Measurements from ENCODE around the gene ZNF521.

The ZNF521 gene

DNA sequence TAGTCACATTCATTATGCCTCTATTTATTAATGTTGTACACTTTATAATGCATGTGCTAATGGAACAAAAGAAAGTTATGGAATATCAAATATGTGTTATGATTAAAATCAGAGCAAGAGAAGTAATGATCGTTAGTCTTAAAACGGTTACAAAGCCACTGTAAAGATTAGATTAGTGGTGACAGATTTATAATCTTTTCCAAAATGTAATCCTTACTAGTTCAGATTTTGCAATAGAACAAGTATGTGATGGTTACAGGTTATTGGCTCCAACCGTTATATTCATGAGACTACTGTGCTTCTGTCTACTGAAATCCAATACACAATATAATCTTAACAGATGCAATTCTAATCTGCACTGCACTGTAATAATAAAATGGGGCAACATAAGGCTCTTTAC lies 180.6 kb downstream of the ZNF521 start:
- H3K4me3 ChIP-seq (replicated peaks in 1 of 2; ENCODE audit: low read depth in 2 of 2, low read length in 2 of 2): no peak overlapping the region
- no peak for DNase-seq (ENCODE audit: low read depth in 2 of 2)
- TF ChIP-seq, protein P1, sequence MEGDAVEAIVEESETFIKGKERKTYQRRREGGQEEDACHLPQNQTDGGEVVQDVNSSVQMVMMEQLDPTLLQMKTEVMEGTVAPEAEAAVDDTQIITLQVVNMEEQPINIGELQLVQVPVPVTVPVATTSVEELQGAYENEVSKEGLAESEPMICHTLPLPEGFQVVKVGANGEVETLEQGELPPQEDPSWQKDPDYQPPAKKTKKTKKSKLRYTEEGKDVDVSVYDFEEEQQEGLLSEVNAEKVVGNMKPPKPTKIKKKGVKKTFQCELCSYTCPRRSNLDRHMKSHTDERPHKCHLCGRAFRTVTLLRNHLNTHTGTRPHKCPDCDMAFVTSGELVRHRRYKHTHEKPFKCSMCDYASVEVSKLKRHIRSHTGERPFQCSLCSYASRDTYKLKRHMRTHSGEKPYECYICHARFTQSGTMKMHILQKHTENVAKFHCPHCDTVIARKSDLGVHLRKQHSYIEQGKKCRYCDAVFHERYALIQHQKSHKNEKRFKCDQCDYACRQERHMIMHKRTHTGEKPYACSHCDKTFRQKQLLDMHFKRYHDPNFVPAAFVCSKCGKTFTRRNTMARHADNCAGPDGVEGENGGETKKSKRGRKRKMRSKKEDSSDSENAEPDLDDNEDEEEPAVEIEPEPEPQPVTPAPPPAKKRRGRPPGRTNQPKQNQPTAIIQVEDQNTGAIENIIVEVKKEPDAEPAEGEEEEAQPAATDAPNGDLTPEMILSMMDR (IDR thresholded peaks at IDR 0.05; ENCODE audit: low read depth, low read length): no peak

DNA sequence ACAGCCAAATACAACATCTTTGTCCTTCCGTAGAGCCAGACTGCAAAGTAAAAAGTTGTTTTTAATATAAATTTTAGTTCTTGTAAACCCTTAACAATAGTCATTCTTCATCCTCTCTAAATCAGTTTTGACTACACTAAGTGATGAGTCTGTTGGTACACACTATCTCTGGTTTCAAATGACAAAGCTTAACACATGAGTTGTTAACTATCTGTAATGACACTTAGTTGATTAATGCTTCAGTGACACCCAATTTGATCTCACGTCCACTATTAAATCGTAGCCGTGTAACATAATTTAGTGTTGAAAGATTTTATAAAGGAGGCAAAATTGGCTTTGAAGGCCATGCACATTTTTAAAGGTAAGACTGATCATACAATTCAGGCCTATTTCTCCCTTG lies 181.6 kb downstream of the ZNF521 start:
- TF ChIP-seq, protein P1 (IDR thresholded peaks at IDR 0.05; ENCODE audit: low read depth, low read length): no peak
- no peak overlapping the region for H3K4me3 ChIP-seq (replicated peaks in 1 of 2; ENCODE audit: low read depth in 2 of 2, low read length in 2 of 2)
- no peak for DNase-seq (ENCODE audit: low read depth in 2 of 2)

DNA sequence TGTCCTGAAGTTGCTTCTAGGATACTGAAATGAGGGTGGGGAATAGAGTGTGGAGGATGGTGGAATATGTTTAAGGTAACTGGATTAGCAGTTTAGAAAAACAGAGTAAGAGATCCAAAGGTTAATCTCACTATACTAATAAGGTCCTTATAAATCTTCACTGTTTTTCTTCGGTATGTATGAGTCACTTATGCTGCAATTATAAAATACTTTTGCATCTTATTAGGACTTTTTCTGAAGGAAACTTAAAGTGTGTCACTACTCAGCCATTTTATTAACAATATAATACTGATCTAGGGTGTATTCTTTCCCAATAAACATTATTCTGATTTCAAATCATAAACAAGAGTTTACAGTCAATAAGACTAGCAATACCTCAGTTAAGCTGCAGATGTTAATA lies 182.3 kb downstream of the ZNF521 start:
- DNase-seq (ENCODE audit: low read depth in 2 of 2): no peak
- TF ChIP-seq, protein P1 (IDR thresholded peaks at IDR 0.05; ENCODE audit: low read depth, low read length): no peak

DNA sequence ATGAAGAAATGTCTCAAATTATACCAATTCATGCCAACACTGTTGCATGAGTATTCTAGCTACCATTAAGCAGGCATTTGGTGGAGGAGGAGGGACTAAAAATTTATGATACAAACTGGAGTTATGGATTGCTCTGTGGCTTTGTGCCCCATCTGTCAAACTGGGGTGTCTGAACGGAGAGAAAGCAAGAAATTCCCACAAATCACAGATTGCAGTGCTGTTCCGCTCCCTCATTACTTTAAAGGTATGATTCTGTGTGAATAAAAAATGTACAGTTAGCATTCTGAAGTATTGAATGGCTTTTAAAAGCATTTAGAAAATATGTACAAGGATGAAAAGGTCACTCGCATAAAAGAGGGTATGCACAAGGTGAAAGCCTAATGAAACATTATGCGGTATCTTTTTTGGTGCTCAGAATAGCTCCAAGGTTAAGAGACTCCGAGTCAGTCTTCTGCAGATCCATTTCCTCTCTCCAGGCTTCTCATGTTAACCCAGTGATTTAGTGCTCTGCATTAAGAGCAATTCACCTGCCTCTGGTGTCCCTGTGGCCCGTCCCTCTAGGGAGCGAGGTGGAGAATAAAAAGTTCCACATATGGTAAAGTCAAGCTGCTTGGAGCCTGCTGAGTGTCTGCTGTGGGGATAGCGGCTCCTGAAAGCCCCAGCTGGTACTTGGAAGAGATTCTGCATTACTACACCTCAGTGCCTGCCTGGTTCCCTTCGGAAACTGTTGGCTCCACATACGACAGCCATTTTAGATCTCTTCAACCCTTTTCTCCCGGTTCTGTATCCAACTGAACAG lies 184.2 kb downstream of the ZNF521 start:
- DNase-seq (ENCODE audit: low read depth in 2 of 2): no peak
- H3K4me3 ChIP-seq (replicated peaks in 1 of 2; ENCODE audit: low read depth in 2 of 2, low read length in 2 of 2): no peak overlapping the region
- TF ChIP-seq, protein P1 (IDR thresholded peaks at IDR 0.05; ENCODE audit: low read depth, low read length): no peak

More for the DNA sequence above, 182.3 kb downstream of the ZNF521 start:
- H3K4me3 ChIP-seq (replicated peaks in 1 of 2; ENCODE audit: low read depth in 2 of 2, low read length in 2 of 2): no peak overlapping the region

DNA sequence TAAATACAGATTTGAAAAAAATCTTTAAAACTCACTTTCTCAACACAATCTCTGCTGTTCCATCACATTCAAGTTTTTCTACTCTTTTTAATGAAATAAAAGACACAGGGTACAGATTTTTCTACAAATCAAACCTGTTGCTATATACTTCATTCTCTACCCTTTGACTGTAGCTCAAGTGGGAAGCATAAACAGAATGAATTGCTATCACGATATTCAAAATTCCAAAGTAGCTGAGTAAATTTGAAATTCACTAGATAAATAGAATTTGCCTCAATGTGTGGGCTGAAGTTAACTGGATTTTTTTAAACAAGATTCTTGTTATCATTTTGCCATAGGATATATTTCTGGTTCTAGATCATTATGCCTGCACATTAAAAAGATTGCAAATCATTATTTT lies 185.9 kb downstream of the ZNF521 start:
- TF ChIP-seq, protein P1 (IDR thresholded peaks at IDR 0.05; ENCODE audit: low read depth, low read length): no peak
- no peak for DNase-seq (ENCODE audit: low read depth in 2 of 2)
- no peak overlapping the region for H3K4me3 ChIP-seq (replicated peaks in 1 of 2; ENCODE audit: low read depth in 2 of 2, low read length in 2 of 2)

DNA sequence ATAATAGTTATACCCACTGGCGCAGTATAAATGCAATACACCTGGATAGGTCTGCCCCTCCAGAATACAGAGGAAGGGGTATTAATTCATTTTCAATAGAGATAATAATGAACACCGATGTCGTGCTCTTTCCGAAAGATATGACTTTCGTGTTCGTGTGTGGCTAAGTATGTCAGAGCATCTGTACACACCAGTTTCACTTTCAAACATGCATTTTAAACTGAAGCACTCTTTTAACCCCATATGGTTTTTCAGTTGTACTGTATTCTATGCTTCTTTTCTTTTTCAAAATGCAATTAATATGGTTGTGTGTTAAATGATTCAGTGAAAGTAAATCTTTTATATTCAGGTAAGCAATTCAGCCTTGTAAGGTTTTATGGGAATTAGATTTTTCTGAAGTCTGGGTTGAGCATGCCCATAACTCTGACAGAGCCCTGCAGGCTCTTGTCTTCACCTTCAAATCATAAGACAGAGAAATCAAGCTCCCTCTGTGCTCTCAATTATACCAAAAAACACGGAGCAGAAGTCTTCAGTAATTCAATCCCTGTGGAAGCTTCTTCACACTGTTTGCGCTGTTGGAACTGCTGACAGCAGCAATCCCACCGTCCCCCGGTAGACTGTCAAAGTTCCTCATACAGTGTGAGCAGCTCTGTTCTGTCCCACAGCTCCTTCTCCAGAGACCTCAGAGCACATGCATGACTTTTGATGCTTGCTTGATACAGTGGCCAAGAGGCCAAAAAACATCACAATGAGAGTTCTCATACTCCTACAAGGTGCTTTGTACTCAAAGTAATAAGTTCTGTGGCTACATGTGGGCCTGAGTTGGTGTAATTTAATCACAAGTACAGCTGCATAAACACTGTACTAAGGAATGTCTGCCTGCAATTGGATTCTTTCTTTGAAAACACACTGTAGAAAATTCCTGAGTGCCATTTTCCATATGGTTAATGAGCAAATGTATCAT lies 186.8 kb downstream of the ZNF521 start:
- peak overlapping the region; percentile 2 to 38 for H3K4me3 ChIP-seq (replicated peaks in 1 of 2; ENCODE audit: low read depth in 2 of 2, low read length in 2 of 2)
- peak; percentile 11 to 37 for DNase-seq (ENCODE audit: low read depth in 2 of 2)
- TF ChIP-seq, protein P1 (IDR thresholded peaks at IDR 0.05; ENCODE audit: low read depth, low read length): no peak
